ENCODE measurements around the gene SS18L1.

DNA sequence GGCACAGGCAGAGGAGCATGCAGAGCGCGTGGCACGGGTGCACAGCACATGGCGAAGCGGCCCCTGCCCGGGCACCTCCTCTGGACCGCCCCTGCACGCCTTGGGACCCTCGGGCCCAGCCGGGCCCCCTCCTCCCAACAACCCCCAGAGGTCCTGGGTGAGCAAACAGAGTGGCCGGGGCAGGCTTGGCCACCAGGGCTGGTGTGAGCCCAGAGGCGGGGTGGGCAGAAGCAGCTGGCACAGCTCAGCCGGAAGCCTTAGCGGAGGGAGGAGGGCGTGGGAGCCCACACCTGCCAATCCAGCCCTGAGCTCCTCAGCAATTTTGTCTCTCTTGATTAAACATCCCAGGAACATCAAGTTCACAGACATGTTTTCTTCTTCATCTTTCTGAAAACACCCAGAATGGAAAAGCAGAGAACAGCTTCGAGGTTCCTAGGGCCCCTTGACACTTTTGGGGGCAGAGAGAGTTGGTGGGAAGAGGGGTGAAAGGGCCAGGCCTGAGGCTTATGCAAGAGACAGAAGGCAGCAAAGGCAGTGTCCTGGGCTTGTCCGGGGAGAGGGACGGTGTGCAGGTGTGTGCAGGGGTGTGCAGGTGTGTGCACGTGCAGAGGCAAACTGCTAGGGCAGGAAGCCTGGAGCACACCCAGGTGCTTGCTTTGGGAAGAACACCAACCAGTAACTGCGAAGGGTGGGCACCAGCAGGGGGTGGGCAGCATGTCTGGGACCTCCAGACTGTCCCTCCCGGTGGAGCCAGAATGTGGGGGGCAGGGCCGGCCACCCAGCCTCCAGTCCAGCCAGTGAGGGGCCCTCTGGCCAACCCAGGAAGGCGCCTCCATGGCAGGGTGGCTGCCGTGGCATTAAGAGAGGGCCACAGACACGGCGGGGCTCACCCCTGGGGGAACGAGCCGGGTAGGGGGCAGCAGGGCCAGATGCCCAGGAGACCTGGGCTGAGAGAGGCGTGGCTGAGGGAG is 71.7 kb downstream of the SS18L1 start:
- TF ChIP-seq POLR2A (IDR thresholded peaks at IDR 0.05) = no peak
- TF ChIP-seq, protein P1, sequence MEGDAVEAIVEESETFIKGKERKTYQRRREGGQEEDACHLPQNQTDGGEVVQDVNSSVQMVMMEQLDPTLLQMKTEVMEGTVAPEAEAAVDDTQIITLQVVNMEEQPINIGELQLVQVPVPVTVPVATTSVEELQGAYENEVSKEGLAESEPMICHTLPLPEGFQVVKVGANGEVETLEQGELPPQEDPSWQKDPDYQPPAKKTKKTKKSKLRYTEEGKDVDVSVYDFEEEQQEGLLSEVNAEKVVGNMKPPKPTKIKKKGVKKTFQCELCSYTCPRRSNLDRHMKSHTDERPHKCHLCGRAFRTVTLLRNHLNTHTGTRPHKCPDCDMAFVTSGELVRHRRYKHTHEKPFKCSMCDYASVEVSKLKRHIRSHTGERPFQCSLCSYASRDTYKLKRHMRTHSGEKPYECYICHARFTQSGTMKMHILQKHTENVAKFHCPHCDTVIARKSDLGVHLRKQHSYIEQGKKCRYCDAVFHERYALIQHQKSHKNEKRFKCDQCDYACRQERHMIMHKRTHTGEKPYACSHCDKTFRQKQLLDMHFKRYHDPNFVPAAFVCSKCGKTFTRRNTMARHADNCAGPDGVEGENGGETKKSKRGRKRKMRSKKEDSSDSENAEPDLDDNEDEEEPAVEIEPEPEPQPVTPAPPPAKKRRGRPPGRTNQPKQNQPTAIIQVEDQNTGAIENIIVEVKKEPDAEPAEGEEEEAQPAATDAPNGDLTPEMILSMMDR (IDR thresholded peaks at IDR 0.05) = no peak
